ENCODE results near the gene CDC37. TPM values are rescaled to one million over a fixed set of nuclear protein-coding genes. Genes with fewer than 3 reads are reported as not detected.

The CDC37 gene
- total and polyA plus RNA-seq, 12 donors, result 72.8 to 518 (median 117) TPM

- Histone ChIP-seq H3K27me3 (no peaks in the 10 kb centered on the region), H3K27ac (no peak overlapping the region), H3K36me3 (replicated peaks in 1 of 2) (peaks cover 0 to 77% of the 10 kb centered on the region in 2 donors), H3K4me3 (no peak overlapping the region), H3K4me1 (replicated peaks in 1 of 2) (no peaks in the 10 kb centered on the region), H3K9me3 (replicated peaks in 1 of 3) (no peaks in the 10 kb centered on the region)
- intact Hi-C loops (cut with DNase I), result no loop called here
- TF ChIP-seq POLR2A (IDR thresholded peaks at IDR 0.05), result no peak
- no peak for TF ChIP-seq CTCF (IDR thresholded peaks at IDR 0.05)
- DNase-seq, result no peak
- 84 to 91% (median 89%) methylated on average over 12 to 19 of the region's 19 CpGs; no CpG with 5 or more reads in 1 of the 4 donors for WGBS, 4 donors
Observed at GRCh38 chr19:10364644-10365043, 38.7 kb downstream of the CDC37 start.

GRCh38 chr19:10363789-10364281 lies 39.5 kb downstream of the CDC37 start:
- Histone ChIP-seq H3K27ac (no peak overlapping the region), H3K9me3 (replicated peaks in 1 of 3) (no peaks in the 10 kb centered on the region), H3K27me3 (no peaks in the 10 kb centered on the region), H3K4me1 (replicated peaks in 1 of 2) (no peaks in the 10 kb centered on the region), H3K36me3 (replicated peaks in 1 of 2) (peaks cover 0 to 74% of the 10 kb centered on the region in 2 donors), H3K4me3 (no peak overlapping the region)
- 88 to 96% (median 95%) methylated on average over 5 to 12 of the region's 12 CpGs for WGBS, 4 donors
- intact Hi-C loops (cut with DNase I), result no loop called here
- TF ChIP-seq POLR2A (IDR thresholded peaks at IDR 0.05) (no peak), CTCF (IDR thresholded peaks at IDR 0.05) (no peak)
- DNase-seq, result no peak

GRCh38 chr19:10362259-10362658 lies 41.1 kb downstream of the CDC37 start:
- 96 to 100% (median 97%) methylated on average over 7 to 18 of the region's 18 CpGs; no CpG with 5 or more reads in 1 of the 4 donors for WGBS, 4 donors

GRCh38 chr19:10361569-10362011 lies 41.8 kb downstream of the CDC37 start:
- Histone ChIP-seq H3K27me3 (no peaks in the 10 kb centered on the region), H3K4me1 (replicated peaks in 1 of 2) (no peaks in the 10 kb centered on the region), H3K36me3 (replicated peaks in 1 of 2) (peaks cover 0 to 75% of the 10 kb centered on the region in 2 donors), H3K27ac (no peak overlapping the region), H3K9me3 (replicated peaks in 1 of 3) (no peaks in the 10 kb centered on the region), H3K4me3 (no peak overlapping the region)
- 84 to 93% (median 89%) methylated on average over 3 to 16 of the region's 16 CpGs for WGBS, 4 donors
- intact Hi-C loops (cut with DNase I), result no loop called here
- TF ChIP-seq CTCF (IDR thresholded peaks at IDR 0.05) (no peak), POLR2A (IDR thresholded peaks at IDR 0.05) (no peak)
- no peak for DNase-seq

More at GRCh38 chr19:10362259-10362658, 41.1 kb downstream of the CDC37 start:
- Histone ChIP-seq H3K4me1 (replicated peaks in 1 of 2) (no peaks in the 10 kb centered on the region), H3K4me3 (no peak overlapping the region), H3K9me3 (replicated peaks in 1 of 3) (no peaks in the 10 kb centered on the region), H3K27me3 (no peaks in the 10 kb centered on the region), H3K36me3 (replicated peaks in 1 of 2) (peaks cover 0 to 75% of the 10 kb centered on the region in 2 donors), H3K27ac (no peak overlapping the region)
- intact Hi-C loops (cut with DNase I), result no loop called here
- TF ChIP-seq POLR2A (IDR thresholded peaks at IDR 0.05) (no peak), CTCF (IDR thresholded peaks at IDR 0.05) (no peak)
- DNase-seq, result no peak

Measured in adrenal gland (tissue), 12 donors.